Activated T-helper 1 cell treated with anti-CD3 and anti-CD28 coated beads, Interleukin-12 subunit alpha, Interleukin-12 subunit beta, Interleukin-2, Interleukin-4 antibody, amounts not matched to agents 30 ng/mL and 10 ng/mL and 1 ng/mL, durations not matched to agents 14 hours and 24 hours and 36 hours (primary cell): Measurements from ENCODE around the gene ZP2. TPM values are rescaled to one million over a fixed set of nuclear protein-coding genes. Genes with fewer than 3 reads are reported as not detected.
"Not testable (repeated sequence)": the region's sequence is repeated elsewhere in the genome, so short reads cannot be mapped to it uniquely, and the experiment has no call there.

Experiments
- DNase-seq: peaks from one replicate; pipeline ENCODE4 v3.0.0; 2021; ENCODE audit warnings: low spot score
- H3K27ac Mint-ChIP-seq: one replicate; pipeline ENCODE4 v1.8.0; 2021; ENCODE audit warnings: mild to moderate bottlenecking, mixed read lengths
- H3K27me3 Mint-ChIP-seq: one replicate; pipeline ENCODE4 v1.8.0; 2022; ENCODE audit warnings: mild to moderate bottlenecking, moderate library complexity, mixed read lengths; ENCODE audit not compliant: insufficient read depth
- H3K36me3 Mint-ChIP-seq: one replicate; pipeline ENCODE4 v1.8.0; 2021; ENCODE audit warnings: low read depth, mixed read lengths
- H3K4me1 Mint-ChIP-seq: one replicate; pipeline ENCODE4 v1.8.0; 2021; ENCODE audit warnings: low read depth, mixed read lengths
- H3K4me3 Mint-ChIP-seq: one replicate; pipeline ENCODE4 v1.8.0; 2021; ENCODE audit warnings: mild to moderate bottlenecking, moderate library complexity, mixed read lengths
- H3K9me3 Mint-ChIP-seq: one replicate; pipeline ENCODE4 v1.8.0; 2021; ENCODE audit warnings: mixed read lengths
- intact Hi-C: fragments of 100-400 bp; cut with micrococcal nuclease; formaldehyde crosslinking; loops from one replicate; pipeline ENCODE4 v1.15.1; 2024
- total RNA-seq: library from RNA; stranded (reverse); gene quantifications from 2 replicates; pipeline ENCODE4 v1.2.3, GENCODE V29; 2022

The ZP2 gene
- total RNA-seq, result not detected in 2 replicates

DNA sequence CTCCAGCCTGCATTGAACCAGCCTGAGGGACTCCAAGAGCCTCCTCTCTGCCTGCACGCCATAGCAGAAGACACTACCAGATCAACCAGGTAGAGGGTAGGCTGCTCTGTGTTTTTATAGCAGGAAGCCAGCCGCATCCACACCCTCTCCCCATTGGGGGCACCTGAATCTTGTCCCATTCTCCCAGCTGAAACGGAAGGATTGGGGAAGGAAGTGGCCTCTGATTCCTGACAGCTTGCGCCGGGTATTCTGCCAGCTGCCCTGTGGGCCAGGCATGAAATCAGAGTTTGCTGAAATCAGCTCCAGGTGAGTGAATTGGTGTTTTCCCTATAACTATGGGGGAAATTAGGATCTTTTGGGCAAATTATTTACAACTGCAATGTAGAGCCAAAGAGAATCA lies at the start of gene ZP2:
TSS of gene ZP2 (minus strand) at position 89 of the 400 bp plus-strand sequence. CDS start at position 62, 27 bp downstream.
- H3K4me1 Mint-ChIP-seq, result no peaks in the 10 kb centered on the region
- H3K27me3 Mint-ChIP-seq, result peaks cover 14% of the 10 kb centered on the region
- intact Hi-C loops, result no loop called here
- H3K27ac Mint-ChIP-seq, result no peak within 1 kb of the TSS
- no peak for DNase-seq
- H3K36me3 Mint-ChIP-seq, result no peaks in the 10 kb centered on the region
- no peaks in the 10 kb centered on the region for H3K9me3 Mint-ChIP-seq
- no peak within 1 kb of the TSS for H3K4me3 Mint-ChIP-seq

DNA sequence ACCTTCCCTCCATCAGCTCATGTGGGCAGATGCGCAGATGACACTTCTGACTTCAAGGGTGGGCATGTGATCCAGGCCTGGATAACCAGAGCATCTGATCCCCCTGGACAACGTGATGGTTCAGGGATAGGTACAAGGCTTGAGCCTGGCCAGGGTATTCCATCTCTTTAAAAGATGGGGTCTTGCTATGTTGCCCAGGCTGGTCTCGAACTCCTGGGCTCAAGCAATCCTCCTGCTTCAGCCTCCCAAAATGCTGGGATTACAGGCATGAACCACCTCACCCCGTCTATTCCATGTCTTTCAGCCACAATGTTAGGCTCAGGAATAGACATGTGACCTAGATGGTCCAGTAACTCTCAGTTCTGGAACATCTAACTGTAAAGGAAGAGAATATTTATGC lies 45.9 kb upstream of the ZP2 start:
- no peak overlapping the region for H3K27ac Mint-ChIP-seq
- intact Hi-C loops, result no loop called here

DNA sequence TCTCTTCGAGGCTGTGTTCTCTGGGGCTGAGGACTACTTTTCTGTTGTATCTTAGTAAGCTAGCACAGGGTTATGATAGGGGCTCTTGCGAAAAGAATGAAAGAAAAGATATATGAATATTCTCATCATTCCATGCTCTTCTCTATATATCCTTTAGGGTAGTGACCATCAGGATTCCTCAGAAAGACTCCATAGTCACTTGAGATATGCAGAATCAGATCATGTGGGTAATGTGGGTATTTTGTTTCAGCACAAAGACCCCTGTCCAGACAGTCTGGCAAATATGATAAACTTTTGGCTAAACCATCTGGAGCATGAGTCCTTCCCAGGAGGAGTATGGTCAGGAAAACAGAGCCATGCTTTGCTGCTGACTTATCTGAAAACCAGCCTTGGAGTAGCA lies 45.3 kb upstream of the ZP2 start:
- Mint-ChIP-seq H3K27me3 (peaks cover 20% of the 10 kb centered on the region), H3K9me3 (no peaks in the 10 kb centered on the region), H3K27ac (no peak overlapping the region), H3K36me3 (no peaks in the 10 kb centered on the region), H3K4me1 (no peaks in the 10 kb centered on the region), H3K4me3 (no peak overlapping the region)
- intact Hi-C loops, result no loop called here
- no peak for DNase-seq

More for the DNA sequence above, 45.9 kb upstream of the ZP2 start:
- Mint-ChIP-seq H3K4me1 (no peaks in the 10 kb centered on the region), H3K4me3 (no peak overlapping the region), H3K36me3 (no peaks in the 10 kb centered on the region), H3K9me3 (no peaks in the 10 kb centered on the region), H3K27me3 (peaks cover 21% of the 10 kb centered on the region)
- no peak for DNase-seq

DNA sequence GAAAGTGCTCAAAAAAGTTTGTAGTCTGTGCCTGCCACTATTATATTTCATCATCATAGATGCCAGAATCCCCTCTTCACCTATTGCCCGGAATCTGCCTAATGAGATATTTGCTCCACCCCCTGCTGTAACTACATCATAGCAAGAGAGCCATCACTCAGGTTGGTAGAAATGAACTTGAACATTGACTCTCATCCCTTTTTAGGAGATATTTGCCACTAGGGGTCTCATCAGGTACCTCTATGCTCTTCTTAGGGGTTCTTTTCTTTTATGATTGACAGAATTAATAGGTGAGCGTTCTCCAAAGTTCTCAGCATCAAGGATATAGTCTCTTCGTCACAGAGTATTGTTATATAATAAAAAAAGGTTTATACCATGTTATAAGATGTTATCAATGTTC lies 42.1 kb upstream of the ZP2 start:
- H3K4me3 Mint-ChIP-seq, result no peak overlapping the region
- DNase-seq, result no peak
- no peaks in the 10 kb centered on the region for H3K9me3 Mint-ChIP-seq
- H3K27ac Mint-ChIP-seq, result no peak overlapping the region
- no peaks in the 10 kb centered on the region for H3K36me3 Mint-ChIP-seq
- no peaks in the 10 kb centered on the region for H3K4me1 Mint-ChIP-seq
- intact Hi-C loops, result no loop called here
- H3K27me3 Mint-ChIP-seq, result peaks cover 15% of the 10 kb centered on the region

DNA sequence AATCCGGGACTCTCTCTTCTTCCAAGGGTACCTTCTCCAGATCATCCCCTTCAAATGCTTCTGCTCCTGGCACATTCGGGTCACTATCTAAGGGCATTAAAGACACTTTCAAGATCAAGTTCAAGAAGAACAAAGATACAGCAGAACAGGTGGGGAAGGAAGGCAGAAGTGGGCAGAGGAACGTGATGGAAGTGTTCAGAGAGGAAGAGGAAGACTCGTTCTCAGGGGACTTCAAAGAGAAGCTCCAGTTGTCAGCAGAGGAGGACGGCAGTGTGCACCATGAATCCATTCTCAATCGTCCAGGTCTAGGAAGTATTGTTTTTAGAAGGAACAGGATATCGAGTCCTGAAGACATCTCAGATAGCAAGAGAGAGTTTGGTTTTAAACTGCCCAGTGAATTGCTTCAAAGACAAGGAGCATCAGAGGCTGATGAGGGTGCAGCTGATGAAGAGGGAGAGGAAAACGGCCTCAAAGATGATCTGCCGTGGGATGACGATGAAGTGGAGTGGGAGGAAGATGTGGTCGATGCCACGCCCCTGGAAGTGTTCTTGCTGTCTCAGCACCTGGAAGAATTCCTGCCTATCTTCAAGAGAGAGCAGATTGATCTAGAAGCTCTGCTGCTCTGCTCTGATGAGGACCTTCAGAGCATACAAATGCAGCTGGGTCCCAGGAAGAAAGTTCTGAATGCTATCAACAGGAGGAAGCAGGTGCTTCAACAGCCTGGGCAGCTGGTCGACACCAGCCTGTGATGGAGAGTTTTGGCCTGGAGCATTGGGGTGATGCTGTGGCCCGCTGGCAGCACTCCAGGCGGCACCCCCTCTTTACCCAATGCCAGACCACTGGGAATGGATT lies 38.9 kb upstream of the ZP2 start:
- intact Hi-C loops, result no loop called here
- DNase-seq, result no peak
- no peak overlapping the region for H3K27ac Mint-ChIP-seq
- no peaks in the 10 kb centered on the region for H3K36me3 Mint-ChIP-seq
- H3K4me1 Mint-ChIP-seq, result no peaks in the 10 kb centered on the region
- no peaks in the 10 kb centered on the region for H3K9me3 Mint-ChIP-seq
- peaks cover 17% of the 10 kb centered on the region for H3K27me3 Mint-ChIP-seq
- H3K4me3 Mint-ChIP-seq, result no peak overlapping the region

DNA sequence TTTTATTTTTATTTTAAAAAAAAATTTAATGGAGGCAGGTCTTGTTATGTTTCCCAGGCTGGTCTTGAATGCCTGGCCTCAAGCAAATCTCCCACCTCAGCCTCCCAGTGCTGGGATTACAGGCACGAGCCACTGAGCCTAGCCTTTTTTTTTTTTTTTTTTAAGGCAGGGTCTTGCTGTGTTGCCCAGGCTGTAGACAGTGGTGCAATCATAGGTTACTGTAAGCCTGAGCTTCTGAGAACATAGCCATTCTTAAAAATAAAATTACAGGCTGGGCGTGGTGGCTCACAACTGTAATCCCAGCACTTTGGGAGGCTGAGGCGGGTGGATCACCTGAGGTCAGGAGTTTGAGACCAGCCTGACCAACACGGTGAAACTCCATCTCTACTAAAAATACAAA lies 36.8 kb upstream of the ZP2 start:
- H3K4me3 Mint-ChIP-seq, H3K27ac Mint-ChIP-seq, intact Hi-C loops, H3K36me3 Mint-ChIP-seq, H3K27me3 Mint-ChIP-seq, H3K9me3 Mint-ChIP-seq, DNase-seq, H3K4me1 Mint-ChIP-seq: not testable (repeated sequence)

DNA sequence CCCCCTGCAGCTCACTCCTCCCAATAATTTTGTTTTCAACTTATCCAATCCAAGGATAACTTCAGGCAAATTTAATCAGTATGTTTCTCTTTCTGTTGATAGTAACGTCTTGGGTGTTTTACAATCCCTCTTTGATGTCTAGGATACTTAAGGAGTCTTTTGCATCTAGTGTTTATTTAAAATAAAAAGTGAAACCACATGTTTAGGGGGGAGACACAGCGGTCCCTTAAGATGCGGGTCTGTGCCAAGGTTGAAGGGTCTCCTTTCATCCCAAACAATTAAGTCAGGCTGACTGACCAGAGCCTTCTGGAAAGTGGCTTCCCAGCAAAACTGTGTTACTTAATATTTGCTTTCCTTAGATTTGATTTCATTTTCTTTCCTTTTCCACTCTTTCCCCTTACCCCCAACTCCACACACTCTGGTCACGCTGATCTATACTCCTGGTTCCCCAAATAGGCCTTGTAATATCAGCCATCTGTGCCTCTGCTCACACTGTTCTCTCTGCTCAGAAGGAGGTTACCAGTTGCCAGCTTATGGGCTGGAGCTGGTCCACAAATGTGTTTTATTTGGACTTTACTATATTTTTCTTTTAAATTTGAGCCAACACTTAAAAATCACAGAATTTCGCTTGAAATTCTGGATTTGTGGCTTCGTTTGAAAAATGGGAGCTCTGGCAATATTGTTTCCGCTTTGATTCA lies 33.3 kb upstream of the ZP2 start:
- Mint-ChIP-seq H3K9me3 (no peaks in the 10 kb centered on the region), H3K4me3 (no peak overlapping the region), H3K27ac (no peak overlapping the region), H3K4me1 (no peaks in the 10 kb centered on the region), H3K36me3 (no peaks in the 10 kb centered on the region), H3K27me3 (peaks cover 9% of the 10 kb centered on the region)
- intact Hi-C loops, result no loop called here
- no peak for DNase-seq

DNA sequence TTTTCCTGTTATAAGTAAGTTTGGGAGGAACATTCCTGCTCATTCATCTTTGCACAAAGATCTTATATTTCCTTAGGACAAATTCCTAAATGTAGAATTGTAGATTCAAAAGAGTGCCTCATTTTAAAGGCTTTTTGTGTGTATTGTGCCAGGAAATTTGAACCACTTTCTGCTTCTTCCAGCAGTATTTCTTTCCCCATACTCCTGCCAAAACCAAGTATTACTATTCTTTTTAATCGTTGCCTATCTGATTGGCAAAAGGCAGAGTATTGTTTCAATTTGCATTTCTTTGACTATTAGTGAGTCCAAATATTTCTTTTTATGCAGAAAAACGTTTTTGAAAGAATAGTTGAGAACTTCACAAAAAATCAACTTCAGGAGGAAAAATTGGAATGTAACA lies 31.4 kb upstream of the ZP2 start:
- Mint-ChIP-seq H3K4me1 (no peaks in the 10 kb centered on the region), H3K9me3 (no peaks in the 10 kb centered on the region)

DNA sequence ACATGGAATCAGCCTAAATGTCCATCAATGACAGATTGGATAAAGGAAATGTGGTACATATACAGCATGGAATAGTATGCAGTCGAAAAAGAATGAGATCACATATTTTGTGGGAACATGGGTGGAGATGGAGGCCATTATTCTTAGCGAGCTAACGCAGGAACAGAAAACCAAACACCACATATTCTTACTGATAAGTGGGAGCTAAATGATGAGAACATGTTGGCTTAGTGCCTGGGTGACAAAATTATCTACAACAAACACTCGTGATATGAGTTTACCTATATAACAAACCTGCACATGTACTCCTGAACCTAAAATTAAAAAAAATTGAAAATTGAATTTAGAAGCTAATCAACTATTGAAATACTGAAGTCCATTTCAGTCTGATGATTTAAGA lies 28.3 kb upstream of the ZP2 start:
- intact Hi-C loops, result no loop called here
- Mint-ChIP-seq H3K27me3 (peaks cover 6% of the 10 kb centered on the region), H3K36me3 (no peaks in the 10 kb centered on the region), H3K4me3 (no peak overlapping the region), H3K27ac (no peak overlapping the region), H3K9me3 (no peaks in the 10 kb centered on the region), H3K4me1 (no peaks in the 10 kb centered on the region)
- no peak for DNase-seq

More for the DNA sequence above, 31.4 kb upstream of the ZP2 start:
- Mint-ChIP-seq H3K27me3 (peaks cover 7% of the 10 kb centered on the region), H3K27ac (no peak overlapping the region), H3K4me3 (no peak overlapping the region), H3K36me3 (no peaks in the 10 kb centered on the region)
- no peak for DNase-seq
- intact Hi-C loops, result no loop called here

DNA sequence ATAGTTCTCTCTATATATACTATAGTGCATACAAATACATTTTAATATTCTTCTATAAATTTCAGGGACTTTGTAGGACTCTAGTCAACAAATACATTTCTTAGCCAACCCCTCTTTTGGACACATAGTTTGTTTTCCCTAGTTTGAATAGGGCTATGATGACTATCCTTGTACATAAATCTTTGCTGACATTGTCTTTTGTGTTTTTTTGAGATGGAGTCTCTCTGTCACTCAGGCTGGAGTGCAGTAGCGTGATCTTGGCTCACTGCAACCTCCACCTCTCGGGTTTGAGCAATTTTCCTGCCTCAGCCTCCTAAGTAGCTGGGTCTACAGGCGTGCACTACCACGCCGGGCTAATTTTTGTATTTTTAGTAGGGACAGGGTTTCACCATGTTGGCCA lies 25.5 kb upstream of the ZP2 start:
- intact Hi-C loops, result no loop called here
- DNase-seq, result no peak
- Mint-ChIP-seq H3K36me3 (no peaks in the 10 kb centered on the region), H3K4me1 (no peaks in the 10 kb centered on the region), H3K4me3 (no peak overlapping the region), H3K9me3 (no peaks in the 10 kb centered on the region), H3K27ac (no peak overlapping the region), H3K27me3 (peaks cover 6% of the 10 kb centered on the region)

DNA sequence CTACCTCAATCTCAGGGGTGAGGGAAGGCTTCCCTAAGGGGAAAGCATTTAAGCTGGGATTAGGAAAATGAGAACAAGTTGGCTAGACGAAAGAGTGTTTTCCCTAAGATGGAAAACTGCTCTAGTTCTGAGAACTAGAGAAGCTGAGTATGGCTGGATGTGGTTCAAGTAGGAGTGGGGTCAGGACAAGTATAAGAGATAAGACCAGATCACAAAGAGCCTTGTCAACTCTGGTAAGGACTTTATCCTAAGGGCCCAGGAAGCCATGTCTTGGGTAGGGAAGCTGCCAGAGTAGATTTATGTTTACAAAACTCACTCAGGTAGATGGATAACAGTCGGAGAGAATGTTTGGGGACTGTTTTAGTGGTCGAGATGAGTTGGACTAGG lies 23.8 kb upstream of the ZP2 start:
- Mint-ChIP-seq H3K9me3 (no peaks in the 10 kb centered on the region), H3K4me1 (no peaks in the 10 kb centered on the region)
- DNase-seq, result no peak

DNA sequence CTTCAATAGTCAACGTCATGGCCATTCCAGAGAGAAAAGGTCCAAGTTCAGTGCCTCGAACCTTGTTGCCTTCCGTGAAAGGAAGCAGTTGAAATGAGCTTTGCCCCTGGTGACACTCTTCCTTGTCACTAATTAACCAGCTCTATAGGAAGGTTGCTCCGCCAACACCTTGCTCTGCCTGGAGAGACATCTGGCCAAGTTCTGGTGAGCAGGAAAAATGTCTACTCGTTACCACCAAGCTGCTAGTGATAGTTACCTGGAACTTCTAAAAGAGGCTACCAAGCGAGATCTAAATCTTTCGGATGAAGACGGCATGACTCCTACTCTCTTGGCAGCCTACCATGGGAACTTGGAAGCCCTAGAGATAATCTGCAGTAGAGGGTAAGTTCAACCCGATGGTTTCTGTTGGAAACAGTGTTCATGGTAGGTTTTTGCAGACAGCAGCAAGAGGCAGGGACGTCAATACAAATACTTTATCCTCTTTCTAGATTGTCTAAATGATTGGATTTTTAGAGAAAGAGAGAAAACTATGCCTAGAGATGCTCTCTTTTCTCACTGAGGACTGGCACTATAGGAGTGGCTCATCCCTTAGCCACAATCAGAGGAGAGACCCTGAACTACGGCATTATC lies 22.3 kb upstream of the ZP2 start, which contains the start of gene ANKS4B:
TSS of gene ANKS4B (plus strand) at position 179 of the 630 bp plus-strand sequence. CDS start at position 218, 39 bp downstream.
- Mint-ChIP-seq H3K36me3 (no peaks in the 10 kb centered on the region), H3K4me3 (no peak within 1 kb of the TSS), H3K27me3 (peaks cover 11% of the 10 kb centered on the region), H3K4me1 (no peaks in the 10 kb centered on the region), H3K9me3 (no peaks in the 10 kb centered on the region), H3K27ac (no peak within 1 kb of the TSS)
- no peak for DNase-seq
- intact Hi-C loops, result no loop called here

More for the DNA sequence above, 23.8 kb upstream of the ZP2 start:
- intact Hi-C loops, result no loop called here
- Mint-ChIP-seq H3K36me3 (no peaks in the 10 kb centered on the region), H3K27me3 (peaks cover 5% of the 10 kb centered on the region), H3K4me3 (no peak overlapping the region), H3K27ac (no peak overlapping the region)

DNA sequence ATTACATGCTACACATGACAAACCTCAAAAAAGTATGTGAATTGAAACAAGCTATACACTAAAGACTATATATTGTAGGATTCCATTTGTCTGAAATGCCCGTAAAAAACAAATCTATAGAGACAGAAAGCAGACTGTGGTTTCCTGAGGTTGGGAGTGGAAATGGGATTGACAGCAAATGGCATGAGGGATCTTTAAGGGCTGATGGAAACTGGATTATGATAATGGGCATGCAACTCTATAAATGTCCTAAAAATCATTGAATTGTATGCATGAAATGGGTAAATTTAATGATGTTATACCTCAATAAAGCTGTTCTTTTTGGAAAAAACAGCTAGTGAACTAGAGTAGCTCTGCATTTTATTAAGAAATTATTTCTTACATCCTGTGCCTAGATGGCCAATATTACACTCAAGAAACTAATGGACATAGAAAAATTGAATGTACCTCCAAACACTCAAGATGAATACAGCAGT lies 21.7 kb upstream of the ZP2 start:
- no peak overlapping the region for H3K4me3 Mint-ChIP-seq
- no peaks in the 10 kb centered on the region for H3K9me3 Mint-ChIP-seq
- intact Hi-C loops, result no loop called here
- H3K36me3 Mint-ChIP-seq, result no peaks in the 10 kb centered on the region
- H3K4me1 Mint-ChIP-seq, result no peaks in the 10 kb centered on the region
- peaks cover 16% of the 10 kb centered on the region for H3K27me3 Mint-ChIP-seq
- H3K27ac Mint-ChIP-seq, result no peak overlapping the region
- no peak for DNase-seq
